GM12878 (cell line): ENCODE measurements around the gene GPRIN2.
"Not testable (repeated sequence)": the region's sequence is repeated elsewhere in the genome, so short reads cannot be mapped to it uniquely, and the experiment has no call there.

Source experiments
- BCLAF1 ChIP-seq: fragments of 450-650 bp; IDR thresholded peaks from 2 replicates; pipeline ENCODE4 v1.6.1; 2017; ENCODE audit warnings: antibody characterized with exemption, mild to moderate bottlenecking, moderate library complexity
- NR2C2 ChIP-seq: IDR thresholded peaks from 2 replicates; pipeline ENCODE4 v1.6.1; 2011; ENCODE audit warnings: borderline replicate concordance, low read depth; ENCODE audit not compliant: control insufficient read depth, insufficient read length
- POLR2A ChIP-seq: IDR thresholded peaks from 2 replicates; pipeline ENCODE4 v1.6.1; 2011; ENCODE audit warnings: low read depth, mild to moderate bottlenecking, low read length
- POLR2AphosphoS5 ChIP-seq: IDR thresholded peaks from 2 replicates; pipeline ENCODE4 v1.6.1; 2011; ENCODE audit warnings: mild to moderate bottlenecking, low read length, inconsistent platforms
- POU2F2 ChIP-seq: IDR thresholded peaks from 3 replicates; pipeline ENCODE4 v1.6.1; 2011; ENCODE audit warnings: low read depth, mild to moderate bottlenecking, low read length, borderline replicate concordance
- YY1 ChIP-seq: IDR thresholded peaks from 2 replicates; pipeline ENCODE4 v1.6.1; 2011; ENCODE audit warnings: low read depth, mild to moderate bottlenecking, low read length
- TF ChIP-seq, protein P1 (sequence below), 3 experiments: IDR thresholded peaks in 2 of 3; conservative IDR thresholded peaks in 1 of 3; 2 replicates each; pipeline ENCODE4 v1.5.1; 2011; ENCODE audit warnings: low read depth in 3 of 3, low read length in 3 of 3, mild to moderate bottlenecking in 3 of 3, control low read depth in 2 of 3, moderate library complexity in 2 of 3, inconsistent platforms in 1 of 3, mixed read lengths in 1 of 3; ENCODE audit not compliant: control insufficient read depth in 2 of 3, insufficient read depth in 1 of 3; ENCODE audit errors: extremely low read depth in 1 of 3
- TF ChIP-seq, protein P2 (sequence below): IDR thresholded peaks from 2 replicates; pipeline ENCODE4 v1.6.1; 2012; ENCODE audit warnings: mild to moderate bottlenecking, low read depth, low read length

- TF ChIP-seq YY1, POU2F2, POLR2A, NR2C2, BCLAF1, POLR2AphosphoS5: not testable (repeated sequence)
- TF ChIP-seq, protein P1, sequence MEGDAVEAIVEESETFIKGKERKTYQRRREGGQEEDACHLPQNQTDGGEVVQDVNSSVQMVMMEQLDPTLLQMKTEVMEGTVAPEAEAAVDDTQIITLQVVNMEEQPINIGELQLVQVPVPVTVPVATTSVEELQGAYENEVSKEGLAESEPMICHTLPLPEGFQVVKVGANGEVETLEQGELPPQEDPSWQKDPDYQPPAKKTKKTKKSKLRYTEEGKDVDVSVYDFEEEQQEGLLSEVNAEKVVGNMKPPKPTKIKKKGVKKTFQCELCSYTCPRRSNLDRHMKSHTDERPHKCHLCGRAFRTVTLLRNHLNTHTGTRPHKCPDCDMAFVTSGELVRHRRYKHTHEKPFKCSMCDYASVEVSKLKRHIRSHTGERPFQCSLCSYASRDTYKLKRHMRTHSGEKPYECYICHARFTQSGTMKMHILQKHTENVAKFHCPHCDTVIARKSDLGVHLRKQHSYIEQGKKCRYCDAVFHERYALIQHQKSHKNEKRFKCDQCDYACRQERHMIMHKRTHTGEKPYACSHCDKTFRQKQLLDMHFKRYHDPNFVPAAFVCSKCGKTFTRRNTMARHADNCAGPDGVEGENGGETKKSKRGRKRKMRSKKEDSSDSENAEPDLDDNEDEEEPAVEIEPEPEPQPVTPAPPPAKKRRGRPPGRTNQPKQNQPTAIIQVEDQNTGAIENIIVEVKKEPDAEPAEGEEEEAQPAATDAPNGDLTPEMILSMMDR (IDR thresholded peaks at IDR 0.05 in 2 of 3, conservative IDR thresholded peaks at IDR 0.05 in 1 of 3; ENCODE audit: control insufficient read depth in 2 of 3, extremely low read depth in 1 of 3, insufficient read depth in 1 of 3, low read depth in 3 of 3, low read length in 3 of 3): not testable (repeated sequence)
- TF ChIP-seq, protein P2, sequence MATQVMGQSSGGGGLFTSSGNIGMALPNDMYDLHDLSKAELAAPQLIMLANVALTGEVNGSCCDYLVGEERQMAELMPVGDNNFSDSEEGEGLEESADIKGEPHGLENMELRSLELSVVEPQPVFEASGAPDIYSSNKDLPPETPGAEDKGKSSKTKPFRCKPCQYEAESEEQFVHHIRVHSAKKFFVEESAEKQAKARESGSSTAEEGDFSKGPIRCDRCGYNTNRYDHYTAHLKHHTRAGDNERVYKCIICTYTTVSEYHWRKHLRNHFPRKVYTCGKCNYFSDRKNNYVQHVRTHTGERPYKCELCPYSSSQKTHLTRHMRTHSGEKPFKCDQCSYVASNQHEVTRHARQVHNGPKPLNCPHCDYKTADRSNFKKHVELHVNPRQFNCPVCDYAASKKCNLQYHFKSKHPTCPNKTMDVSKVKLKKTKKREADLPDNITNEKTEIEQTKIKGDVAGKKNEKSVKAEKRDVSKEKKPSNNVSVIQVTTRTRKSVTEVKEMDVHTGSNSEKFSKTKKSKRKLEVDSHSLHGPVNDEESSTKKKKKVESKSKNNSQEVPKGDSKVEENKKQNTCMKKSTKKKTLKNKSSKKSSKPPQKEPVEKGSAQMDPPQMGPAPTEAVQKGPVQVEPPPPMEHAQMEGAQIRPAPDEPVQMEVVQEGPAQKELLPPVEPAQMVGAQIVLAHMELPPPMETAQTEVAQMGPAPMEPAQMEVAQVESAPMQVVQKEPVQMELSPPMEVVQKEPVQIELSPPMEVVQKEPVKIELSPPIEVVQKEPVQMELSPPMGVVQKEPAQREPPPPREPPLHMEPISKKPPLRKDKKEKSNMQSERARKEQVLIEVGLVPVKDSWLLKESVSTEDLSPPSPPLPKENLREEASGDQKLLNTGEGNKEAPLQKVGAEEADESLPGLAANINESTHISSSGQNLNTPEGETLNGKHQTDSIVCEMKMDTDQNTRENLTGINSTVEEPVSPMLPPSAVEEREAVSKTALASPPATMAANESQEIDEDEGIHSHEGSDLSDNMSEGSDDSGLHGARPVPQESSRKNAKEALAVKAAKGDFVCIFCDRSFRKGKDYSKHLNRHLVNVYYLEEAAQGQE: not testable (repeated sequence)
Observed at GRCh38 chr10:46600516-46600915, 44.1 kb upstream of the GPRIN2 start.
